SH-SY5Y (cell line): ENCODE measurements around the gene VPS13D.

Experiments used
- GATA2 ChIP-seq: IDR thresholded peaks from 2 replicates; pipeline ENCODE4 v1.6.1; 2011; ENCODE audit warnings: mild to moderate bottlenecking, low read depth, low read length
- GATA3 ChIP-seq: IDR thresholded peaks from 2 replicates; pipeline ENCODE4 v1.6.1; 2011; ENCODE audit warnings: low read depth, mild to moderate bottlenecking, low read length, moderate library complexity

VPS13D gene

DNA sequence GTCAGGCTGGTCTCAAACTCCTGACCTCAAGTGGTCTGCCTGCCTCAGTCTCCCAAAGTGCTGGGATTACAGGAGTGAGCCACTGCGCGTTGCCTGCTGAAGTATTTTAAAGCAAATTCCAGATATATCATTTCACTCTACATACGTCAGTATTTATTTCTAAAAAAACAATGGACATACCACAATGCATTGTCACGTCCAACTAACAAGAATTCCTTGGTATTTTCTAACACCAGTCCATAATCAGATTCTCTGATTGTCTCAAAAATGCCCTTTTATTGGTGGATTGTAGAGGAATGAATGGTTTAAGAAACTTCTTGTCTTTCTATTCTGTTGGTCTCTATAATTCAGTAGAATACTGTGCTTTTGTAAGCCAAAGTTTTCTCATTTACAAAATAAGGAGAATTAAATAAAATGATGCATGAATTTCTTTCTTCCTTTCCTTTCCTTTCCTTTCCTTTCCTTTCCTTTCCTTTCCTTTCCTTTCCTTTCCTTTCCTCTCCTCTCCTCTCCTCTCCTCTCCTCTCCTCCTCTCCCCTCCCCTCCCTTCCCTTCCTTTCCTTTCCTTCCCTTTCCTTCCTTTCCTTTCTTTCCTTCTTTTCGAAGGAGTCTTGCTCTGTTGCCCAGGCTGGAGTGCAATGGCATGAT, 55.8 kb downstream of the VPS13D start:
- TF ChIP-seq GATA2, result no peak
- no peak for TF ChIP-seq GATA3

DNA sequence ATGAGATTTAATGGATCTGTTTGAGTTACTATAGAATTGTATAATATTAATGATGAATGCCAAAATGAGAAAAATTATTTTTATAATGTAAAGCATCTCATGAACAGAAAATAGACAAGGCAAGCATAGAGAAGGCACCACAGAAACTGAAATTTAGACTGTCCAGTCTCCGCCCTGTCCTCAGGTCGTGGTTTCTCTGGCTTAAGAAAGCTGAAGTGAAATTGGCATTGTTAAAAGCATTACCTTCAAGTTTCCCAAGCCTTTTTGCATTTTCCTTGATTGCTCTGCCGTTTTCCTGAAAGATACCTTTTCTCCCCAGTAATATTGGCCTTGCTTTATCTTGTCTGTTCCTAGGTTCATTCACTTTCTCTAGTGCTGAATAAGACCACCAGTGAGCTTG, 58.0 kb downstream of the VPS13D start:
- TF ChIP-seq GATA3, result no peak
- TF ChIP-seq GATA2, result no peak

DNA sequence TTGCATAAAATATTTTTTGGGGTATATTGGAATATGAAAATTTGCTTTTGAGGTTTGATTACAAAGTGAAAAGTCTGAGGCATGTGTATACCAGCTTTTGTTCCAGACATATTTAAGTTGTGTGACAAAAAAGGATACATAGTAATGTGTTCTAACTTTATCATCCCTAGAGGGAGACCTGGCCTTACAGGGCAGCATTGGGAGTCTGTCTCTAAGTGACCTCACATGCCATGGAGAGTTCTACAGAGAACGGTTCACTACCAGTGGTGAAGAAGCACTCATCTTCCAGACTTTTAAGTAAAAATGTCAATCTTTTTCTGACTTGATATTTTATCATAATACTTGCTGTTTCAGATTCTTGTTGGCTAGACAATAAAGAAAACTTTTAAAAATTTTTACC, 61.0 kb downstream of the VPS13D start:
- TF ChIP-seq GATA2 (no peak), GATA3 (no peak)

DNA sequence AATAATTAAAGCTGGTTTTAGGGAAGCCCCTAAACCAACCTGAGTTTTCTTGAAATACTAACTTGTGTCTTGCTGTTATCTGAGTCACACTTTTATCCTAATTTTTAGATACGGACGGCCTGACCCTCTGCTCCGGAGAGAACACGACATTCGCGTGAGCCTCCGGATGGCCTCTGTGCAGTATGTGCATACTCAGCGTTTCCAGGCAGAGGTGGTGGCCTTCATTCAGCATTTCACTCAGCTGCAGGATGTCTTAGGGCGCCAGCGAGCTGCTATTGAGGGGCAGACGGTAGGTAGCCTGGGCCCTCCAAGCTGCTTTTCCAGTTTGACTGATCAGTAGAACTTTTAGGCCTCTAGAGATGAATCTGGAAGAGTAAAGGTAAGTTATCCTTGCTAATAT, 63.6 kb downstream of the VPS13D start:
- TF ChIP-seq GATA2, result no peak
- TF ChIP-seq GATA3, result no peak

DNA sequence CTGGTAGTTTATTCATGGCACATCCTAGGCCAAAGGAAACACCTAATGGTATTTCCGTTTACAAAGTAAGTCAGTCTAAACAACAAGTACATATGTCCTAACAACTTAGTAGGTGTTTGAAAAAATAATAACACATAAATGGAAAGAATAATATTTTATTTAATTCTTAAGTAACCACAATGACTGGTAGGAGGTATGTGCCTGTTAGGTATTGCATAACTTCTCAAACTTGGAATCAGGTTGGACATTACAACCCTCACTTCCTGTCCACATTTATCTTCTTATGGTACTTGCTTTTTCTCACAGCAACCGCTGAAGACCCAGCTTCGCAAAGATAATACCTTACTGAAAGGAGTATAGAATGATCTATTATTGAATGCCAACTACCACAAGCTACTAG, 64.2 kb downstream of the VPS13D start:
- no peak for TF ChIP-seq GATA2

DNA sequence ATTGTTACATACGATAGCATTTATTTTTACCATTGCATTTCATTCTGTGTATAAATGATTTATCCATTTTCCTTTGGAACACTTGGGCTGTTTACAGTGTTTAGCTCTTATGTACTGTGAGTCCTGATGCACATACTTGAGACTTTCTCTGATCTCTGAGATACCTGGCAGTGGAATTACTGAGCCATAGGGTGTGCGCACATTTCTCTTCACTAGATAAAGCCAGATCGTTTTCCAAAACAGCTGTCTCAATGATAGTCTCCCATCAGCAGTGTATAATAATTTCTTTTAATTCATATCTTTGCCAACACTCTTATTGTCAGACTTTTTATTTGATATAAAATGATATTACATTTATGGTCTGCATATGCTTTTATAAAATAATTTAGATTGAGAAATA, 66.2 kb downstream of the VPS13D start:
- TF ChIP-seq GATA2, result no peak
- no peak for TF ChIP-seq GATA3

DNA sequence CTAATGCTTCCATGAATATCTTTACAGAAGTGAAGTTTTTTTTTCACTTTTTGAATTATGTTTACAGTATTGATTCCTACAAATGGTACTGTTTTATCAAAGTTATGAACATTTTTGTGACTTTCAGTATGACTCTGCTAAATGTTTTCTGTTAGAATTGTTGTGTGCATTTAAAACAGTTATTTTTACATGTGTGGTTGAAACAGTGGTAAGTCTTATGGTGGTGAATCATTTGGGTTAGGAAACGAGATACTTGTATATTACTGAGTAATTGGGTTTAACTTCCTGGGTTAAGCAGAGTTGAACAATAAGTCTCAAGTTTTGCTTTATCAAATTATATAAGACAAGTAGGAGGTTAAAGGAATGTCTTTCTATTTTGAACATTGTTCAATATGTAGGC, 66.8 kb downstream of the VPS13D start:
- TF ChIP-seq GATA2, result no peak
- no peak for TF ChIP-seq GATA3

DNA sequence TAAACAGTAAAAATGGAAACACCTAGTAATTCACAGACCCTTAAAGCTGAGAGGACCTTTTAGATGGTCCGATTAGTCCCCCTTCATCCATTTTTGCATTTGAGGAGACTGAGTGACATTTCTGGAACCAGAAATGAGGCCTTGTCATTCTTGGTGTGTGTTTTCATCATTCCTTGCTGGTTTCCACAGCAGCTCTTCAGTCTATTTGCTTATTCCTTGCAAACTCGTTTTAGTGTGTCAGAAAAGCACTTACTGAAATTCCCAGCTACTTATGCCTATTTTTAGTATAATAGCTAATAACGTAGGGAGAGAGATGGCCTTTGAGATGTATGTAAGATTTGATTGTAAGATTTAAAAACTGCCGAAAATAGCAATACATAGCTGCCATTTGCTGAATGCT, 70.9 kb downstream of the VPS13D start:
- TF ChIP-seq GATA2, result no peak
- TF ChIP-seq GATA3, result no peak

DNA sequence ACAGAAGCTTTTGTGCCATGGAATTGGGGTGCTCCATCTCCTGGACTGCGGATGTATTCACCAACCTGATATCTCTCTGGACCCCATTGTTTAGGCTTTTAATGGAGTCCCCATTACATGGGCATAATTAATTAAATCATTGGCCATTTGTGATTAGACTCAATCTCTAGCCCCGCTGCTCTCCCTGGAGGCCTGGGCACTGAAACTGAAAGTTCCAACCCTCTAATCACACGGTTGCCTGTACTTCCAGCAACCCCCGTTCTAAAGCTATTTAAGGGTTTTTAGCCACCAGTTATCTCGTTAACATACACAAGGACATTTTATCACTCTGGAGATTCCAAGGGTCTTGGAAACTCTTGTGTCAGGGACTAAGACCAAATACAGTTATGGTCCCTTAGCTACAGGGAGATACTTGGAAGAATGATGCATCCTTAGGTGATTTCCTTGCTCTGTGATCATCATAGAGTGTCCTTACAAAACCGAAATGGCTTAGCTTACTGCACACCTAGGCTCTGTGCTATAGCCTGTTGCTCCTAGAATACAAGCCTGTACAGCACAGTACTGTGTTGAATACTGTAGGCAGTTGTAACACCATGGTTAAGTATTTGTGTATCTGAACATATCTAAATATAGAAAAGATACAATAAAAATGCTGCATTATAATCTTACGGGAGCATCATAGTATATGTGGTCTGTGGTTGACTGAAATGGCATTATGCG, 71.8 kb downstream of the VPS13D start:
- TF ChIP-seq GATA3 (no peak), GATA2 (no peak)

DNA sequence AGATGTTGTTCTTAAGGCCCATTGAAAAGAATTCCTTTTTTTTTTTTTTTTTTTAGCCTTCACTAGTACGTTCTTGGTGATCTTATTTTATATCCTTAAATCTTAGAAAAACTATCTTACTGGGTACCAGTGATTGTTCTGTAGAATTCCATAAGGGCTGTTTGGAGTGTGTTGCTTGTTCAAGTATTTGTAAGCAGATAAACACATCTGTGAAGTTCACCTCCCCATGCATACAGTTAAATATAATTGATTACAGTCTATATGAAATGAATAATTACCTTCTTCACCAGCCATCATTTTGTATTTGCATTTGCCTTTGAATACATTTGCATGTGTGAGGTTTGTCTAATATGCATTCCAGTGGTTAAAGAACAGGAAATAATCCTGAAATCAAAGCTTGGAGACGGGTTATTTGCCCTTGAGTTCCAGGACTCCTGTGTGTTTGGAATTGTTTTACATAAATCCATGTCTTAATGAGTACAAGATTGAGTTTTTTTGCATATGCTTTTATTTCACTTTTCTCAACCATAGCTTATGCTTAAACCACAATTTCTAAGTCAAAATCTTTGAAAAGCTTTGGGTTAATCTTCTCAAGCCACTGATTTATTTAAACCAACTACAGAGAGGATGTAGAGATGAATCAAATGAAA, 73.1 kb downstream of the VPS13D start:
- no peak for TF ChIP-seq GATA2
- no peak for TF ChIP-seq GATA3

DNA sequence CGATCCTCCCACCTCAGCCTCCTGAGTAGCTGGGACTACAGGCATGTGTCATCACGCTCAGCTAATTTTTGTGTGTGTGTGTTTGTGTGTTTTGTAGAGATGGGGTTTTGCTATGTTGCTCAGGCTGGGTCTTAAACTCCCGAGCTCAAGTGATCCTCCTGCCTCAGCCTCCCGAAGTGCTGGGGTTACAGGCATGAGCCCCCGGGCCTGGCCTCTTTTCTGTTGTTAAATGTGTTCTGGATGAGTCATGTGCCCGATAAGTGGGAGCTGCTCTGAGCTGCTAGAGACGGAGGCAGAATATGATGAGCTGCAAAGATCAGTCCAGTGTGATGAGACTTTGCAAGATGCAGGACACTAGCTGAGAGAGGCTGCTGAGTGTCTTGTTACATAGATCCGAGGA, 75.5 kb downstream of the VPS13D start:
- TF ChIP-seq GATA2, result no peak
- no peak for TF ChIP-seq GATA3

DNA sequence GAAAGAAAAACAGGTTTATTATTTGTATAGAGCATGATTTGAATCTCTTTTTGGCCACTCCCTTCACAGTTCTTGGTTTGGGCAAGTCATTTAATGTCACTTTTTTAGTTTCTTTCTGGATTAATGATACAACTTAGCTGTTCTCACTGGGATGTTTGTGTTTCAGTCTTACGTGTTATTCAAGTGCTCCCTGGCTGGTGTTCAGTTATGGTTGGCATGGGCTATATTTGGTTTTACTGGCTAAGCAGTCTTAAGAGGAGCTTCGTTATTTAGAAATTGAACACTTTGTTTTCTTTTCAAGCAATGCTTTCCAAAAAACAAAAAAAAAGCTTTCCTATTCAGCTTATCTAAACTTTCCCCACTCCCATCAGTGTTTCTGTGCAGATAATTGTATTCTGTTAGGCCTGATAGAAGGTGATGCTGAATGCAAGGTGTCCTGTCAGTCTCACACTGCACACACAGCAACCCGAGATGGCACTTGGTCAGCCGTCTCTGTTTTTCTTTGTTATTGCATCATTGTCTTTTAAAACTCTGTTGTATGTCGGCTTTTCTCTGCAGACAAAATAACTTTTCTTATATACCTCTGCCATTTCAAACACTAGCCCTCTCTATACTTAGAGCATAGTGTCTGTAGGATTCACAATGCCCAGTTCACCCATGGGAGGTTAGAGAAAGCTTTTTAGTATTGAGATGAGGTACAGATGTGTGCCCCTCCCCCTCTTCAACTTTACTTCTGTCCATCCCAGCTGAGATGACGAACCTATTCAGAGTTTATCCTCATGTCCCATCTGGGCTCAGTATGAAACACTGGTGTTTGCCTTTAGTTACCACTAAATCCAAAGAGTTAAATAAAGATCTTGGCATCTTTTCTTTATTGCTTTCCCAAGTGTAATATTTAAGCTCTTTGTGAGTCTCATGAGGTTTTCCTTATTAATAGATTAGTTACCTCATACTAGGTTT, 80.2 kb downstream of the VPS13D start:
- TF ChIP-seq GATA3 (no peak), GATA2 (no peak)

DNA sequence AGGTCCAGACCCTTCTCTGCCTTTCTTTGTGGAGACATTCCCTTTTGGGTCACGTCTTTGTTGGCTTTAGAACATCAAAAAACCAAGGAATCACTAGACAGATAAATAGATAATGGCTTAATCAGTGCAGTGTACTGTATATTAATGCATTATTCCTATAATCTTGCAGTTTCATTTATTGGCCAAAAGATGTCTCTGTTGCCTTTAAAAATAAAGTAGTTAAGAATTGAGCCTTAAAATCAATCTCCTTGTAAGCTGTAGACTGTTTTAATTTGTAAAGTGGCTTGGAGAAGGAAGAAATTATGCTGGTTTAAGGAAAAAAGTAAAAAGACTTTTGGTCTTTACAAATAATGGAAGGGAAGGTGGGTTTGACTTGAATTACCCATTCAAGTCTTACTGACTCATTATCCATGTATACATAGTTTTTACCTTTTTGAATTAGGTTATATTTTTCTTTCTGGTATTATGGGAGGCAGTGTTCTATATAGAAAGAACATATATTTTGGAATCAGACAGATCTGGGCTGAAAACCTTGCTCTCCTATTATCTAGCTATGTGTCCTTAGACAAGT, 84.6 kb downstream of the VPS13D start:
- no peak for TF ChIP-seq GATA2
- no peak for TF ChIP-seq GATA3

DNA sequence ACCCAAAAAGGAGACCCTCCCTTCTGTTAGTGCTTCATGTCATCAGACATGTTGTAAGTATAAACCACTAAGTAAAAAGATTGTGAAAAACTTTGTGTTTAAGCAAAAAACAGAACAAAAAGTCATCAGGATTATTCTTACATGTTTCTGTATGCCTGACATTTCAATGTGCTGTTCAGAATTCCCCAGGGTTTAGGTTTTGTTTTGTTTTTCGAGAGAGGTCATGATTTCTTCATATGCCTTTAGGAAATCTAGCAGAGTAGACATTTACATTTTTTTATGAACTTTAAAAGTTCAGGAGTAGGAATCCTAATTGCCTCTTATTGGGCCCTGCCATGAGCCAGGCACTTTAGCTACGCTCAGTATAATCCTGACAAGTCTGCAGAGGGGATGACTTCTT, 85.3 kb downstream of the VPS13D start:
- TF ChIP-seq GATA3, result no peak
- TF ChIP-seq GATA2, result no peak

DNA sequence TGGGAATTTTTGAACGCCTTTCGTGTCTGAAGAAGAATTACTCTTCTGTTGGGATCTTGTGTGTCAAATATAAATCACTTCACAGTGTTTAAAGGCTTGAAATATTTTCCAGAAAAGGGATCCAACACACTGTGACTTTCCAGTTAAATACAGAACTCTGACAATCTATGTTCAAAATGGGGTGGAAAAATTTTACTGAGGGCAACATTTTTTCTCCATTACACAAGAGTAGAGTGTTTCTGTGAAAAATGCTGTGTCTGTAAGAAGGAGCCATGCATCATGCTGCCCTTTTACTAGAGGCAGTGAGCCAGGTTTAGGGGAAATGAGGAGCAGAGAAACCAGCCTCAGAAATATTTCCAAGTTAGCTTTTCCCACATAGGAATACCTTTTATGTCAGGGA, 86.5 kb downstream of the VPS13D start:
- no peak for TF ChIP-seq GATA2
- no peak for TF ChIP-seq GATA3
